GM19238 (cell line): Measurements from ENCODE around the gene LCN6.
"Not testable (repeated sequence)": the region's sequence is repeated elsewhere in the genome, so short reads cannot be mapped to it uniquely, and the experiment has no call there.

Experiments used
- DNase-seq: peaks from one replicate; pipeline ENCODE4 v3.0.0; 2011; ENCODE audit warnings: low spot score; ENCODE audit not compliant: insufficient read length

LCN6 gene

DNA sequence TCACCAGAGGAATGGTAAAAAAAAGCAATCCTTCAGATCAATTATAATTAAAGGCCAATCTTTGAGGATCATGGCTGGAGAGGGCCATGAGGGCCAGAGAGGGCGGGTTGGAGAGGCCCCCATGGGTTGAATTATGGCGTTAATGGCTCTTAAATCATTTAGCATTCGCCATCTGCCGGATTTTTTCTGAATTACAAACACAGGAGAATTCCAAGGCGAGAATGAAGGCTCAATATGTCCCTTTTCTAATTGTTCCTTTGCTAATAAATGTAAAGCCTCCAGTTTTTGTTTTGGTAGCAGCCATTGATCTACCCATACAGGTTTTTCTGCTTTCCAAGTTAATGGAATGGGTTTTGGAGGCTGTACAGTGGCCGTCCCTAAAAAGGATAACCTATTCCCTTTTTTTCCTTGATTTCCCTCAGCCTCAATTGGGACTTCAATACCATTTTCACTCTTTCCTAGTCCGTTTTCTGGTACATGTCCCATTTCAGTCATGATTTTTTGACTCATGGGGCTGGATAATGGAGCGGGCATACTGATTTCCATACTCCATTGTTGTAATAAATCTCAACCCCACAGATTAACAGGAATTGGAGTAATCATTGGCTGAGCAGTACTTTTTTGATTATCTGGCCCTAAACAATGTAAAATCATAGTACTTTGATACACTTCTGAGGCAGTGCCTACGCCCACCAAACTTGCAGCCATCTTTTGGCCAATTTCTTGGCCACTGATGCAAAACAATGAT is 36.1 kb upstream of the LCN6 start:
- DNase-seq: no peak

DNA sequence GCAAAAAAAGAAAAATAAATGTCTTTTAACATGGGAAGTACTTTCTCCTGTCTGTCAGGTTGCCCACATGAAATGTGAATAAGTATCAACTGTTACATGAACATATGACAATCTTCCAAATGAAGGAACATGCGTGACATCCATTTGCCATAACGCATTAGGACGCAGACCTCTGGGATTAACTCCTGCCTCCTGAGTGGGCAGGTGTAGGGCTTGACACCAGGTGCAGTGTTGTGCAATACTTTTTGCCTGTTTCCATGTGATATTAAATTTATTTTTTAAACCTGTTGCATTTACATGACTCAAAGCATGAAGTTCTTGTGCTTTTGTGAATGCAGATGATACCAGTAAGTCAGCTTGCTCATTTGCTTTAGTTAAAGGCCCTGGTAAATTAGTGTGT is 34.1 kb upstream of the LCN6 start:
- no peak for DNase-seq

DNA sequence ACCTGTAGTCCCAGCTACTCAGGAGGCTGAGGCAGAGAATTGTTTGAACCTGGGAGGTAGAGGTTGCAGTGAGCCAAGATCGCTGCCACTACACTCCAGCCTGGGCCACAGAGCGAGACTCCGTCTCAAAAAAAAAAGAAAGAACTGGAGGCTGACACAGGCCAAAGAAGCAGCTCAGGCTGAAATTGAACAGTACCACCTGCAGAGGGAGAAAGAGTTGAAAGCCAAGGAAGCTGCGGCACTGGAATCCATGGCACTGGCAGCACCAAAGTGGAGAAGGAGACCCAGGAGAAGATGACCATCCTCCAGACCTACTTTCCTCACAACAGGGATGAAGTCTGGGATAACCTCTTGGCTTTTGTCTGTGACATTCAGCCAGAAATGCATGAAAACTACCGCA is 31.5 kb upstream of the LCN6 start:
- no peak for DNase-seq

DNA sequence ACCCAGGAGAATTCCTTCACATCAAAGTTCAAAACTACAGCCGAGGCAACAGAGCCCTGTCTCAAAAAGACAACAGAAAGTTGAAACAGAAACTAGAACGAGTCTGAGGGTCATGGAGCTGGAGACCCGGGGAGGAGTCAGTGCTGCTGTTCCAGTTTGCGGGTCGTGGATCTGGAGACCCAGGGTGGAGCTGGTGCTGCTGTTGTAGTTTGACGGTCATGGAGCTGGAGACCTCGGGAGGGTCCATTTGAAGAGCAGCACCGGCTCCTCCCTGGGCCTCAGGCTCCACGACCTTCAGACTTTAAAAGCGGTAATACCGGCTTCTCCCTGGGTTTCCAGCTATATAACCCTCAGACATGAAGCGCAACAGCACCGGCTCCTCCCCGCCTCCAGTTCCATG is 29.0 kb upstream of the LCN6 start:
- no peak for DNase-seq

DNA sequence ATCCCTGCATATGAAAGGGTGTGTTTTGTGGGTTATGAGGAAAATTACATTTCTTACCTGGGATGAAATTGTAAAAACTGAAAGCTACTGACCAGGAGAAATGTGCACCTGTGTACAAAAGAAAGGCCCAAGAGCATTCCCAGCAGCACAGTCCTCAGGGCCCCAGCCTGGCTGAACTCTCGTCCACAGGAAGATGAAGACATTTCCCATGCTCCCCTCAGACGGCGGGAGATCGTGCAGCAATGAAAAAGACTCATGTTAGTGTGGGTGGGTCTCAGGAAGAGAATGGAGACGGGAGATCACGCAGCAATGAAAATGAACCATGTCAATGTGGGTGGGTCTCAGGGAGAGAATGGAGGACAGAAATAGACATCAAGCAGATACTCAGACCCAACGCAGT is 28.6 kb upstream of the LCN6 start:
- no peak for DNase-seq

DNA sequence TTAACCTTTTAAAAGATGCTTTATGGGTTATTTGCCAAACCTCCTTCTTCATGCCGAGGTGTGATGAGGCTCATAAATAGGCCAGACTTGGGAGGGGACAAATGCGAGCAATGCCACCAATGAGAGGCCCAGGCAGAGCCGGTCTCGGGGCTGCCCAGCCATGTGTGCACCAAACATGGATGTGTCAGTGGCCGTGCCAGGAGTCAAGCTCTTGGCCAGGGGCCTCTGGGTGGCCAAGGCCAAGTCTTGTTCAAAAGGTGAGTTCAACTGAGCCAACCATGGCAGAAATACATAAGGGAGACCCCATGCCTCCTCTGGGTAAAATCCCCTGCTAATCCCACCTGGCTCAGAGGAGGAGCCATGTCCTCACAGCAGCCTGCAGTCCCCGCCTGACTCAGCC is 26.9 kb upstream of the LCN6 start:
- DNase-seq: no peak

DNA sequence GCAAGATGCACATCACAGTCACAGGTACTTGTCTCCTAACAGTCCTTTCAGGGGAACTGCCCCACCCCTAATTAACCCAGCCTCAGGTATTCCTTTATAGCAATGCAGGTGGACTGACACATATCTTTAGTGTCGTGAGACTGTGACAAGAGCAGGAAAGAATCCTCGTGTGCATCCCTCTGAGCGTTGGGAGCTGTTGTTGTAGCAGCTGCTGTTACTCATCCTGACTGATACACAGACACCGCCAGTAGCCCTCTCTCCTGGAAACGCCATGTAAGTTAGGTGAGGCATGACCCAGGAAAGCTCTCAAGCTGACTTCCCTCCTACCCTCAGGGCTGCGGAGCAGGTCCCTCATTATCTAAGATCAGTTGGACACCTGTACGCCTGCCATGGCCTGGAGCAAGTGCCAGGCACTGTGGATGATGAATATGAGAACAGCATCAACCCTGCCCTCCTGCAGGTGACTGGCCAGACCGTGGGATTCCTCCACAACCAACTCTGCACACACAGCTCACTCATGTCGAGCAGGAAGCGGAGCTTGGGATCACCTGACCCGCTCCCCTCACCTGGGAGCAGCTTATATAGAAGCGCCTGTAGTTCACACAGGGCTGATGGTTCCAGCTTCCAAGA is 26.2 kb upstream of the LCN6 start:
- DNase-seq: no peak

DNA sequence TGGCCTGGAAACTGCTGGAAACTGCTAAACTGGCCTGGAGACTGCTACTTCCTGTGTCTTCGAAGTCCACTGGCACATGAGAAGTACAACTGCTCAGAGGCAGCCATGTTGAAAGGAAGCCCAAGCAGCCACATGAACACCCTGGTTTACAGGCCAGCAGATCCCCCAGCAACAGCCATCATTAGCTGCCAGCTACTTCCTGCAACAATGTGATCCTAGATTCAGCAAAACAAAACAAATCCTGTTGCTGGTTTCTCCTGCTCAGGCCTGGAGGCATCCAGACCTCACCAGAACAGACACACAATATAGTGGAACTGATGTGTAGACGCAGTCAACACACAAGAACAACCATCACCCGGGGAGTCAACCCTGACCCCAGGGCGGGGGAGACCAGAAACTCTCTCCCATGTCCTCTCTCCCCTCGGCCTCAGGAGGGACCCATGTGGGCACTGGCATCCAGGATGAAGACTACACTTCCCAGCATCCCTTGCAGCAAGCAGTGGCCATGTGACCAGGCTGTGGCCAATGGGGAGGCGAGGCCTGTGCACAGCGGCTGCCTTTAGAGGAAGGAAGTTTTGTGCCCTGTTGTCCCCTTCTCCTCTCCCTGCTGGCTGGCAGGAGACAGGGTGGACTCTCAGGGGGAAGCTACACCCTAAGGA is 25.2 kb upstream of the LCN6 start:
- peak; percentile 55 for DNase-seq

DNA sequence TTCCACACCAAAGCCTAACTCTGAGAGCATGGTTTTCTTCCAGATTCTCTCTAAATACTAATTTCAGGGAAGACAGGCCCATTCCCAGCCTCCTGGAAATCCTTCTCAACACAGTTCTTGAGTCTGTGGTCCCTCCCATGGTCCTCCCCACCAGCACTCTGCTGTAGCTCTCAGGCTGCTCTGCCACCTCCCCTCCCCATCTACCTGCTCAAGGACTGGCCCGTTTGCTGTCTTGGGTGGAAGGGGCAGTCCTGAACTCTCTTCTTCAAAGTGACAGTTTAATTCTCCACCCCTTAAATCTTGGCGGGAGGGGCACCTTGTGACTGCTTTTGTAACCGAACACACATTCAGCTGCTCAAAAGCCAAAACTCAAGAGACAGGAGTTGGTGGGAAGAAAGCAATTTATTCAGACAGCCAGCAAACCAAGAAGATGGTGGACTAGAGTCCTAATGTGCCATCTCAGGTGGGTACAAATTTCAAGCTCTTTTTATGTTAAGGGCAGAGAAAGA is 23.6 kb upstream of the LCN6 start:
- no peak for DNase-seq

DNA sequence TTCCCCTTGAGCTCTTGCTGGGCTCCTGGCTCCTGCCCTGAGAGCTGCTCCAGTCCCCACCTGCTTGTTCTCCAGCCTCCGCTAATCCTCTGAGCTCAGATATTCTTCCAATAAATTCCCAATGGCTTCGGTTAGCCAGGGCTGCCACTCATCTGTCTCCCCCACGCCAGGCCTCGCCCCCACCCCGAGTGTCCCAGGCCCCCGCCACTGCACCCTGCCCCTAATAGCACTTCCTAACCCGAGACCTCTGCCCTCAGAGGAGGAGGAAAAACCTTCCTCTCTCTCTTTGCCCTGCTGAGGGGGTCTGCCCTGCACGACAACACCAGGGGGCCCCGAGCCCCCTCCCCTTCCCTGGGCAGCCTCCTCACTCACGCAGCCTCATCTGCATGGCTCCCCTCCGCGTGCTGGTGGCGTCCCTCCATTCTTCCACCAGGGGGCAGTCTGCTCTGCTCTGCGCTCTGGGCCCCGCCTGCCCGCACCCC is 21.4 kb upstream of the LCN6 start:
- DNase-seq: peak; percentile 50

DNA sequence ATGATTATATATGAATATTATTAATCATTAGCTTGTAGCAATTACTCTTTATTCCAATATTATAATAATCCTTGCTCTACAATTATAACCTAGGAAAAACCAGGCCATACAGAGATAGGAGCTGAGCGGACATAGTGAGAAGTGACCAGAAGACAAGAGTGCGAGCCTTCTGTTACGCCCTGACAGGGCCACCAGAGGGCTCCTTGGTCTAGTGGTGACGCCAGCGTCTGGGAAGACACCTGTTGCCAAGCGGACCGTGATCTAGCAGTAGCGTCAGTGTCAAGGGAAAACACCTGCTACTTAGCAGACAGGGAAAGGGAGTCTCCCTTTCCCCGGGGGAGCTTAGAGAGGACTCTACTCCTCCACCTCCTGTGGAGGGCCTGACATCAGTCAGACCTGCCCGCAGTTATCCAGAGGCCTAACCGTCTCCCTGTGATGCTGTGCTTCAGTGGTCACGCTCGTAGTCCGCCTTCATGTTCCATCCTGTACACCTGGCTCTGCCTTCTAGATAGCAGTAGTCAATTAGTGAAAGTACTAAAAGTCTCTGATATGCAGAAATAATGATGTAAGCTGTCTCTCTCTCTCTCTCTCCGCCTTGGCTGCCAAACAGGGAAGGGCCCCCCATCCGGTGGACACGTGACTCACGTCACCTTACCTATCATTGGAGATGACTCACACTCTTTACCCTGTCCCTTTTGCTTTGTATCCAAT is 18.2 kb upstream of the LCN6 start:
- DNase-seq: not testable (repeated sequence)

DNA sequence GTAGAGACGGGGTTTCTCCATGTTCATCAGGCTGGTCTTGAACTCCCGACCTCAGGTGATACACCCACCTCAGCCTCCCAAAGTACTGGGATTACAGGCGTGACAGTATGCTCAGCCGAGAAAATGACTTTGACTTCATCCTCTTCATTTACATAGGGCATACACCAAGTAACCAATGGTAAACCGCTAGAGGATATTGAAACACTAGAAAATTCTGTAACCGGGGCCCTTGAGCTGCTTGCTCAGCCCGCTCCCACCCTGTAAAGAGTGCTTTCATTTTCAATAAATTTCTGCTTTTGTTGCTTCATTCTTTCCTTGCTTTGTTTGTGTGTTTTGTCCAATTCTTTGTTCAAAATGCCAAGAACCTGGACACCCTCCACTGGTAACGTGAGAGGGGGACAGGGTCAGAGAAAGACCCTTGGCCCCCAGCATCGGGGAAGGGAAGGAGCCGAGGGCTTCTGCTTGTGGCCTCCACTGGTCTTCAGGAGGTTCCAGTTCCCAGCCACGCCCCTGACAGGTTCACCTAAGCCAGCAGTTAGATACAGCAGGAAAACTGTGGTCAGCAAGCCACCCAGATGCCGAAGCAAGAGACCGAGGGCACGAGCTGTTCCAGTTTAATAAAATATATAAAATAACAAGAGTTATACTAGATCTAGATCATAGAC is 17.6 kb upstream of the LCN6 start:
- not testable (repeated sequence) for DNase-seq

DNA sequence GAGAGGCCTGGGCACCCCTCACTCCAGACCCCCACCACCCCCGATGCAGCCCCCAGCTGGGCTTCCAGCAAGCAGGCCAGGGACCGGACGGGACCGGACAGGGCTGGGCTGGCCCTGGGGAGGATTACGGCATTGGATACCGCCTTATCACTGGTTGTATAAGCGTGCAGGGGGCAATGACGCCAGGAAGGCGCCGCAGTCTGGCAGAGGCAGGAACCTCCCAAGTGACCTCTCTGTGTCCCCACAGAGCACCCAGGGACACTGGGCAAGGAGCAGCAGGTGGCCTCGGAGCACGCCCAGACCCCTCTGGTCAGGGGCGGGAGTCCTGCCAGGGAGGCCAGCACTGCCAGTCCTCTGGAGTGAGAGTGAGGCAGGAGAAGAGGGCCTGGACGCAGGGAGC is 16.7 kb upstream of the LCN6 start:
- no peak for DNase-seq

DNA sequence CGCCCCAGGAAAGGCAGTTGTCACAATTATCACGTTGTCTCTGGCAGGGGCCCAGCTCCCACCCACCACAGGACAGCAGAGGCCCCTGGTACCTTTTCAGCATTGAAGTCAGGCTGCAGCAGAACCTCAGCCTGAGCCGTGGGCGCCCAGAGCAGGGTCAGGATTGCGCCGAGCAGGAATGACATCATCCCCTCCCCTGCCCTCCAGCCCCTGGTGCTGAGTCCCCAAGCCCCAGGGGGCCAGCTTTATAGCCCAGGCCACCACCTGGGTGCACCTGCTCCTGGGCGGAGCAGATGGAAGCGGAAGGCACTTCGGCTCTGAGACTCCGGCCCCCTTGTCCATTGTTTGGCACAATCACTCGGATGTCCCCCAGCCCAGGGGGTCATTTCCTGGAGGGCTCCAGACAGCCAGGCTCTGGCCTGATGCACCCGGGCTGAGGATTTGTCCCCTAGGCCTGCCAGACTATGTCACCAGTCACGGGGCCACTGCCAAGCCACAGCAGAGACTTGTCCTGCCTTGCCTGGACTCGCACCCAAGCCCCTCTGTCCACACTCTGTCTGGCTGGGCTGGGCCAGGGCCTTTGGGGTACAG is 16.1 kb upstream of the LCN6 start, which contains the start of gene LCN15:
TSS of gene LCN15 (minus strand) at position 218 of the 591 bp plus-strand sequence. CDS start at position 188, 30 bp downstream.
- no peak for DNase-seq

DNA sequence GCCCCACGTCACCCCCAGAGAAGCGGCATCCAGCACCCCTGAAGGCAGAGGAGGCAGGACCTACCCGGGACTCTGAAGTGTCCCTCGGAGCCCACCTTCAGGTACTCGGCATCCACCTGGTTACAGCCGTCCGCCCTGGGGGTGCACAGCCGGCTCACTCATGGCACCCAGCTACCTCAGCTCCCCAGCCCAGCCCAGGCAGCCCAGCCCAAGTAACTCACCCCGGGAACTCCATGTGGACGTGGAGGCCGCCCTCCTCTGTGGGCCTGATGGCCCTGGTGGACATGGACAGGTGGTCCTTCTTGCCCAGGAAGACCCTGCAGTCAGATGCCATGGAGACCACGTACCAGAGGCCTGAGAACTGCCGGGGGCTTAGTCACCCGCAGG is 15.3 kb upstream of the LCN6 start:
- no peak for DNase-seq

DNA sequence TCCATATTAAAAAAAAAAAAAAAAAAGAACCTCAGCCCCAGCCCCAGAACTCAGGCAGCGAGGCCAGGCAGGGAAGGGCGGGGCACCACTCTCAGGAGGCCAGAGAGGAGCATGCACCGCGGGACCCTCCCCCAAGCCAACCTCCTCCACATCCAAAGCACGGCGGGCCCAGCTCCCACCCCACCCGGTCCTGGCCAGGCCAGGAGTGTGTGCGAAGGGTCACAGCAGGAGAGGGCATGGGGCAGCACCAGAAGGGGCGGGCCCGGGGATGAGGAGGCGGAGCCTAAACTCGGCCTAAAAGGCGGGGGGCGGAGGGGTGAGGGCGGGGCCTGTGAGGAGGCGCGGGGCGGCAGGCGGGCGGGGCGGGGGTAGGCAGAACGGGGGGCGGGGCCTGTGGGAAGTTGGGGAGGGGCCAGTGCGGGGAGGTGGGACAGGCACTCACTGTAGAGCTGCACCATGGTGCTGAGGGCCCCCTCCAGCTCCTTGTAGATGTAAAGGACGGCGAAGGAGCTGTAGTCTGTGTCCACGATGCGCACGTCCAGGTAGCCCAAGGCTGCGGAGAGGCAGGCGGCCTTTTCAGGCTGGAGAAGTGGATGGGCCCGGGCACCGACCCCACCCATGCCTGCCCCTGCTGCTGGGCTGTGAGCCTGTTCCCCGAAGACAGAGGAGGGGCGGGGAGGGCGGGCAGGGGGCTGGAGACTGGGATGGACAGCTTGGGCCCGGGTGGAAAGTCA is 14.8 kb upstream of the LCN6 start:
- no peak for DNase-seq

DNA sequence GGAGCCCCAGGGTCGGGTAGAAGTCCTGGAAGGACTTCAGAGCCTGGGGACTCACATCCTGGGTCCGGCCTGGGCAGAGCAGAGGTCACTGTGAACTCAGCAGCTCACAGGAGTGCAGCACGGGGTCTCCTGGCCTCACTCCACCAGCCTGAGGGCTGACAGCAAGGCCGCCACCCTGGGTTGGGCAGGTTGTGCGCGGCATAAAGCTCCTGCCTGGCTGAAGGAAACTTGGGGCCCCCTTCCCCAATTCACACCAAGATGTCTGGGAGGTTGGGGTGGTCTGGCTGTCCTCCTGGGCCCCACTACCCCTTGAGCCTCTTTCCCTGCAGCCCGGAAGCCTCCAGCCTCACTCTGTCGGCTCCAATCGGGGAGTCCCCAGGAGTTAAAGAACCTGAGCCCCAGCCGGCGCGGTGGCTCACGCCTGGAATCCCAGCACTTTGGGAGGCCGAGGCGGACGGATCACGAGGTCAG is 13.9 kb upstream of the LCN6 start:
- DNase-seq: no peak

DNA sequence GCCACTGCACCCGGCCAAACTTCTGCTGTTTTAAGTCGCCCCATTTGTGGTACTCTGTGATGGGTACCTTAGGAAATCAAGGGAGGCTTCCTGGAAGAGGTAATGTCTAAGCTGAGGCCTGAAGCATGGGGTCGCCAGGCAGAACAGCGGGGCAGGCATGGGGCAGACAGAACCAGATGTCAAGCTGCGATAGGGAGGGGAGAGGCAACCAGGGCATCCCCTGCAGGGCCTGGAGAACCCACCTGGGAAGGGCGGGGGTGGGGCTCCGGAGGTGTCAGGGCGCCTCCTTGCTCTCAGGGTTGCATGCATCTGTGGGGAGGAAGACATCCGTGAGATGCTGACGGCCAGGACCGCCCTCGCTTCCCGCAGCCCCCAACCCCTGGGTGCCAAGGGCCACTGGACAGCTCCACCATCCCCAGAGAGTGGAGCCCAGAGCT is 13.2 kb upstream of the LCN6 start:
- DNase-seq: no peak

DNA sequence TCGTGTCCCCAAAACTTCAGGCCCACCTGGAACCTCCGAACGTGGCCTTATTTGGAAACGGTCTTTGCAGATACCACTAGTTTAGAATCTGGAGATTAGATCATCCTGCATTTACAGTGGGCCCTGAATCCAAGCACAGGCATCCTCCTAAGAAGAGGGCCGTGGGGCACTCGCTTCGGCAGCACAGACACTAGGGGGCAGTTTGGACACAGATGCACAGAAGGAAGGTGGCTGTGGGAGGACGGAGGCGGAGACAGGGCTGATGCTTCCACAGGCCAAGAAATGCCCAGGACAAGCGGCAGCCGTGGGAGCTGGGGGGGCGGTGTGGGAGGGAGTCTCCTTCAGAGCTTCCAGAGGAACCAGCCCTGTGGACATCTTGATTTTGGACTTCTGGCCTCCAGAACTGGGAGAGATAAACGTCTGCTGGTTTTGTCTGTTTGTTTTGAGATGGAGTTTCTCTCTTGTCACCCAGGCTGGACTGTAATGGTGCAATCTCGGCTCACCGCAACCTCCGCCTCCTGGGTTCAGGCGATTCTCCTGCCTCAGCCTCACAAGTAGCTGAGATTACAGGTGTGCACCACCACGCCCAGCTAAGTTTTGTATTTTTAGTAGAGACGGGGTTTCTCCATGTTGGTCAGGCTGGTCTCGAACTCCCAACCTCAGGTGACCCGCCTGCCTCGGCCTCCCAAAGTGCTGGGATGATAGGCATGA is 12.7 kb upstream of the LCN6 start:
- not testable (repeated sequence) for DNase-seq
